HCT116 (cell line): ENCODE data around the gene UVRAG.
"Not testable (repeated sequence)": the region's sequence is repeated elsewhere in the genome, so short reads cannot be mapped to it uniquely, and the experiment has no call there.

Source experiments
- CBX3 ChIP-seq: IDR thresholded peaks from 2 replicates; pipeline ENCODE4 v1.6.1; 2012; ENCODE audit warnings: low read depth
- CTCF ChIP-seq, 3 experiments: fragments of 200-600 bp in 1 of 3; sonication (generic) in 1 of 3; IDR thresholded peaks in 2 of 3; conservative IDR thresholded peaks in 1 of 3; 2 replicates each; pipeline ENCODE4 v1.5.1; 2012 to 2017; ENCODE audit warnings: low read depth in 2 of 3, low read length in 2 of 3, antibody characterized with exemption in 1 of 3, borderline replicate concordance in 1 of 3, control low read depth in 1 of 3, mild to moderate bottlenecking in 1 of 3, mixed read lengths in 1 of 3, mixed run types in 1 of 3, moderate library complexity in 1 of 3; ENCODE audit not compliant: insufficient read depth in 1 of 3
- EZH2 ChIP-seq: fragments of 200-600 bp; sonication (generic); IDR thresholded peaks from 2 replicates; pipeline ENCODE4 v1.6.1; 2017; ENCODE audit warnings: antibody characterized with exemption, mixed run types
- JUND ChIP-seq: IDR thresholded peaks from 2 replicates; pipeline ENCODE4 v1.6.1; 2012
- MAX ChIP-seq: IDR thresholded peaks from 2 replicates; pipeline ENCODE4 v1.6.1; 2012
- POLR2A ChIP-seq: IDR thresholded peaks from 2 replicates; pipeline ENCODE4 v1.7.0; 2011; ENCODE audit warnings: borderline replicate concordance; ENCODE audit not compliant: insufficient read depth, insufficient read length; ENCODE audit errors: extremely low read depth
- REST ChIP-seq: IDR thresholded peaks from 2 replicates; pipeline ENCODE4 v1.6.1; 2012; ENCODE audit warnings: low read depth
- TCF7L2 ChIP-seq: IDR thresholded peaks from 2 replicates; pipeline ENCODE4 v1.7.0; 2011; ENCODE audit warnings: borderline replicate concordance, inconsistent platforms; ENCODE audit not compliant: insufficient read depth, insufficient read length; ENCODE audit errors: extremely low read depth
- YY1 ChIP-seq: IDR thresholded peaks from 2 replicates; pipeline ENCODE4 v1.6.1; 2011; ENCODE audit warnings: low read length, low read depth, moderate library complexity, mild to moderate bottlenecking; ENCODE audit not compliant: insufficient replicate concordance; ENCODE audit errors: extremely low read depth

- TF ChIP-seq CTCF (IDR thresholded peaks at IDR 0.05 in 2 of 3, conservative IDR thresholded peaks at IDR 0.05 in 1 of 3; ENCODE audit: borderline replicate concordance in 1 of 3, insufficient read depth in 1 of 3, low read depth in 2 of 3, low read length in 2 of 3); EZH2; TCF7L2; JUND; CBX3; POLR2A; YY1; MAX; REST: not testable (repeated sequence)
Measured at GRCh38 chr11:75880343-75880742, 65.3 kb downstream of the UVRAG start.
